Lung (tissue), 12 donors: ENCODE results near the gene RUVBL2. TPM values are rescaled to one million over a fixed set of nuclear protein-coding genes. Genes with fewer than 3 reads are reported as not detected.

ENCODE experiments used
- ATAC-seq: fragments of 200-7000 bp; cut with Tn5 transposase; one replicate; pipeline ENCODE4 v1.9.1; 2020; ENCODE audit warnings: moderate number of reproducible peaks; ENCODE audit not compliant: insufficient read depth, low FRiP score
- DNase-seq, 3 donors: peaks; one replicate each; pipeline ENCODE4 v3.0.0-alpha.2; 2013 to 2017
- H3K27ac ChIP-seq, 2 donors: one replicate each; pipeline ENCODE4 v1.5.1; 2013; ENCODE audit warnings: mild to moderate bottlenecking in 2 of 2, moderate library complexity in 2 of 2, control low read depth in 1 of 2, inconsistent platforms in 1 of 2, low read depth in 1 of 2, low read length in 1 of 2
- H3K27me3 ChIP-seq, 3 donors: one replicate each; pipeline ENCODE4 v1.5.1; 2013; ENCODE audit warnings: low read length in 2 of 3; ENCODE audit not compliant: control insufficient read depth in 3 of 3, insufficient read depth in 3 of 3
- H3K36me3 ChIP-seq, 4 donors: one replicate each; pipeline ENCODE4 v1.5.1; 2013; ENCODE audit warnings: low read length in 4 of 4, mild to moderate bottlenecking in 1 of 4, moderate library complexity in 1 of 4; ENCODE audit not compliant: control insufficient read depth in 4 of 4, insufficient read depth in 4 of 4
- H3K4me1 ChIP-seq, 5 donors: one replicate each; pipeline ENCODE4 v1.5.1; 2013; ENCODE audit warnings: low read length in 5 of 5, mild to moderate bottlenecking in 2 of 5, moderate library complexity in 1 of 5; ENCODE audit not compliant: control insufficient read depth in 5 of 5, insufficient read depth in 5 of 5
- H3K4me3 ChIP-seq: one replicate; pipeline ENCODE4 v1.5.1; 2013; ENCODE audit warnings: mild to moderate bottlenecking, control low read depth, moderate library complexity
- H3K9ac ChIP-seq, 2 donors: one replicate each; pipeline ENCODE4 v1.5.1; 2013; ENCODE audit warnings: low read length in 2 of 2, control low read depth in 1 of 2; ENCODE audit not compliant: insufficient read depth in 1 of 2
- H3K9me3 ChIP-seq, 4 donors: one replicate each; pipeline ENCODE4 v1.5.1; 2013; ENCODE audit warnings: low read length in 3 of 4, mild to moderate bottlenecking in 1 of 4, moderate library complexity in 1 of 4; ENCODE audit not compliant: control insufficient read depth in 4 of 4, insufficient read depth in 3 of 4
- WGBS, 2 donors: extraction: QIAGEN DNeasy Blood & Tissue Kit; methylation state at CpG; one replicate each; pipeline ENCODE4 v1.1.7; 2013; 5-methylcytosine and 5-hydroxymethylcytosine counted together
- polyA plus RNA-seq, 2 donors: library from polyadenylated mRNA; stranded (reverse); fragments of 200-250 nt; gene quantifications; one replicate each; pipeline ENCODE4 v1.2.1, GENCODE V29; 2013
- total RNA-seq, 2 donors: library from RNA; depleted of rRNA in 1 of 2; stranded (reverse); fragments of >200 nt in 1 of 2; gene quantifications; one replicate each; pipeline ENCODE4 v1.2.1, GENCODE V29; 2014 to 2021
- TF ChIP-seq, protein P1 (sequence below): IDR thresholded peaks from 2 replicates; pipeline ENCODE4 v1.5.1; 2012; ENCODE audit warnings: mild to moderate bottlenecking; ENCODE audit errors: control extremely low read depth, extremely low read depth
- donor health status: control.
- donor health status: control.
- donor health status: Bipolar disorder and iron deficiency.
- donor health status: healthy.
- donor health status: DM: yes; HTN: yes; CAD: no.

The RUVBL2 gene
- total and polyA plus RNA-seq, 4 donors, result 80.7 to 112 (median 96.8) TPM

DNA sequence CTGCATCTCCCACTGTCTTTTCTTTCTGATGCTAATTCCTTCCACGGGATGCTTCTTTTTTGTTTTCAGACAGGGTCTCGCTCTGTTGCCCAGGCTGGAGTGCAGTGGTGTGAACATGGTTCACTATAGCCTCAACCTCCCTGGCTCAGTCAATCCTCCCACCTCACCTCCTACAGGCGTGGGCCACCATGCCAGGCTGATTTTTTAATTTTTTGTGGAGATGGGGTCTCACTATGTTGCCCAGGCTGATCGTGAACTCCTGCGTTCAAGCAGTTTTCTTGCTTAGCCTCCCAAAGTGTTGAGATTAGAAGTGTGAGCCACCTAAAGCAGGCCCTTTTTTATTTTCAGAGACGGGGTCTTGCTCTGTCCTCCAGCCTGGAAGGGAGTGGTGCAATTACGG lies 5.4 kb upstream of the RUVBL2 start:
- WGBS, 2 donors, result 90 to 96% methylated on average over 7 of the region's 7 CpGs
- H3K4me3 ChIP-seq, result no peak overlapping the region
- no peak overlapping the region for H3K9ac ChIP-seq
- H3K4me1 ChIP-seq, result peaks cover 0 to 11% (median 9%) of the 10 kb centered on the region in 5 donors
- TF ChIP-seq, protein P1, sequence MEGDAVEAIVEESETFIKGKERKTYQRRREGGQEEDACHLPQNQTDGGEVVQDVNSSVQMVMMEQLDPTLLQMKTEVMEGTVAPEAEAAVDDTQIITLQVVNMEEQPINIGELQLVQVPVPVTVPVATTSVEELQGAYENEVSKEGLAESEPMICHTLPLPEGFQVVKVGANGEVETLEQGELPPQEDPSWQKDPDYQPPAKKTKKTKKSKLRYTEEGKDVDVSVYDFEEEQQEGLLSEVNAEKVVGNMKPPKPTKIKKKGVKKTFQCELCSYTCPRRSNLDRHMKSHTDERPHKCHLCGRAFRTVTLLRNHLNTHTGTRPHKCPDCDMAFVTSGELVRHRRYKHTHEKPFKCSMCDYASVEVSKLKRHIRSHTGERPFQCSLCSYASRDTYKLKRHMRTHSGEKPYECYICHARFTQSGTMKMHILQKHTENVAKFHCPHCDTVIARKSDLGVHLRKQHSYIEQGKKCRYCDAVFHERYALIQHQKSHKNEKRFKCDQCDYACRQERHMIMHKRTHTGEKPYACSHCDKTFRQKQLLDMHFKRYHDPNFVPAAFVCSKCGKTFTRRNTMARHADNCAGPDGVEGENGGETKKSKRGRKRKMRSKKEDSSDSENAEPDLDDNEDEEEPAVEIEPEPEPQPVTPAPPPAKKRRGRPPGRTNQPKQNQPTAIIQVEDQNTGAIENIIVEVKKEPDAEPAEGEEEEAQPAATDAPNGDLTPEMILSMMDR, result no peak
- peaks cover 12 to 40% (median 26%) of the 10 kb centered on the region in 4 donors for H3K36me3 ChIP-seq
- no peaks in the 10 kb centered on the region for H3K9me3 ChIP-seq
- no peak overlapping the region for H3K27ac ChIP-seq
- no peak for ATAC-seq
- H3K27me3 ChIP-seq, result no peaks in the 10 kb centered on the region
- DNase-seq, result no peak

GRCh38 chr19:48988860-48989259 lies 4.8 kb upstream of the RUVBL2 start:
- Histone ChIP-seq H3K36me3 (peaks cover 7 to 37% (median 24%) of the 10 kb centered on the region in 4 donors), H3K27me3 (no peaks in the 10 kb centered on the region), H3K4me3 (no peak overlapping the region), H3K4me1 (peaks cover 0 to 11% (median 9%) of the 10 kb centered on the region in 5 donors), H3K27ac (no peak overlapping the region), H3K9ac (no peak overlapping the region), H3K9me3 (no peaks in the 10 kb centered on the region)
- DNase-seq (no peak), ATAC-seq (no peak)
- TF ChIP-seq, protein P1, result no peak
- 90 to 95% methylated on average over 9 of the region's 9 CpGs for WGBS, 2 donors

- H3K4me3 ChIP-seq, result no peak overlapping the region
- peaks cover 4 to 19% (median 10%) of the 10 kb centered on the region in 5 donors for H3K4me1 ChIP-seq
- H3K27me3 ChIP-seq, result no peaks in the 10 kb centered on the region
- no peak for DNase-seq
- H3K36me3 ChIP-seq, result peaks cover 5 to 36% (median 23%) of the 10 kb centered on the region in 4 donors
- no peak for ATAC-seq
- no peak overlapping the region for H3K9ac ChIP-seq
- H3K9me3 ChIP-seq, result no peaks in the 10 kb centered on the region
- 81 to 92% methylated on average over 17 of the region's 17 CpGs for WGBS, 2 donors
- TF ChIP-seq, protein P1, result no peak
- H3K27ac ChIP-seq, result peak overlapping the region in 1 of 2 donors; percentile 96
These were observed 3.9 kb upstream of the RUVBL2 start for GRCh38 chr19:48989701-48990291.

- no peak overlapping the region for H3K9ac ChIP-seq
- WGBS, 2 donors, result 68 to 81% methylated on average over 4 of the region's 4 CpGs
- no peak overlapping the region for H3K4me3 ChIP-seq
- ATAC-seq, result no peak
- DNase-seq, result no peak
- H3K9me3 ChIP-seq, result no peaks in the 10 kb centered on the region
- peaks cover 4 to 22% (median 10%) of the 10 kb centered on the region in 5 donors for H3K4me1 ChIP-seq
- peaks cover 0 to 30% (median 17%) of the 10 kb centered on the region in 4 donors for H3K36me3 ChIP-seq
- TF ChIP-seq, protein P1, result no peak
- peak overlapping the region in 1 of 2 donors; percentile 96 for H3K27ac ChIP-seq
- H3K27me3 ChIP-seq, result no peaks in the 10 kb centered on the region
These were observed 3.3 kb upstream of the RUVBL2 start for GRCh38 chr19:48990400-48990799.
